CD4-positive, CD25-positive, alpha-beta regulatory T cell (primary cell): ENCODE results near the gene TAF1C. TPM values are rescaled to one million over a fixed set of nuclear protein-coding genes. Genes with fewer than 3 reads are reported as not detected.
A peak's percentile ranks its signal among the peaks of the same experiment; 100 is the strongest.

Source experiments
- ATAC-seq, 2 donors: fragments of 150-1000 bp; cut with Tn5 transposase; one replicate each; pipeline ENCODE4 v1.10.0; 2021; ENCODE audit warnings: low read depth in 2 of 2, moderate number of reproducible peaks in 2 of 2, moderate library complexity in 1 of 2
- DNase-seq, 3 donors: peaks; one replicate each; pipeline versions ENCODE4 v3.0.0 to v3.0.0-alpha.2; 2012 to 2022; ENCODE audit warnings: mixed read lengths in 1 of 3
- H3K27ac ChIP-seq: one replicate; pipeline ENCODE4 v1.7.0; 2013; ENCODE audit warnings: mild to moderate bottlenecking, low read length; ENCODE audit not compliant: insufficient read depth, poor library complexity, severe bottlenecking
- H3K27me3 ChIP-seq: one replicate; pipeline ENCODE4 v1.7.0; 2013; ENCODE audit warnings: low read length; ENCODE audit not compliant: control insufficient read depth, insufficient read depth
- H3K36me3 ChIP-seq: one replicate; pipeline ENCODE4 v1.7.0; 2013; ENCODE audit warnings: mild to moderate bottlenecking, low read length, moderate library complexity; ENCODE audit not compliant: control insufficient read depth, insufficient read depth
- H3K4me1 ChIP-seq: 2 replicates; pipeline ENCODE4 v1.7.0; 2013; ENCODE audit warnings: mild to moderate bottlenecking, low read length; ENCODE audit not compliant: insufficient read depth, control insufficient read depth, poor library complexity, severe bottlenecking
- H3K4me3 ChIP-seq: one replicate; pipeline ENCODE4 v1.7.0; 2013; ENCODE audit warnings: low read depth, mild to moderate bottlenecking, low read length, moderate library complexity
- H3K9me3 ChIP-seq, 2 experiments: 1 replicate in 1 of 2; 2 replicates in 1 of 2; pipeline ENCODE4 v1.7.0; 2013; ENCODE audit warnings: low read length in 2 of 2, mild to moderate bottlenecking in 1 of 2, moderate library complexity in 1 of 2; ENCODE audit not compliant: control insufficient read depth in 2 of 2
- H3K27ac Mint-ChIP-seq, 3 donors: one replicate each; pipeline ENCODE4 v1.8.0; 2020 to 2022; ENCODE audit warnings: mild to moderate bottlenecking in 3 of 3, mixed read lengths in 3 of 3, moderate library complexity in 2 of 3
- H3K27me3 Mint-ChIP-seq: one replicate; pipeline ENCODE4 v1.8.0; 2022; ENCODE audit warnings: mild to moderate bottlenecking, mixed read lengths
- H3K36me3 Mint-ChIP-seq: one replicate; pipeline ENCODE4 v1.8.0; 2020; ENCODE audit warnings: mixed read lengths
- H3K4me1 Mint-ChIP-seq, 4 donors: one replicate each; pipeline ENCODE4 v1.8.0; 2020 to 2022; ENCODE audit warnings: mixed read lengths in 4 of 4, mild to moderate bottlenecking in 1 of 4
- H3K4me3 Mint-ChIP-seq, 4 donors: one replicate each; pipeline ENCODE4 v1.8.0; 2020 to 2022; ENCODE audit warnings: mild to moderate bottlenecking in 4 of 4, mixed read lengths in 4 of 4, moderate library complexity in 3 of 4
- H3K9me3 Mint-ChIP-seq, 7 donors: one replicate each; pipeline ENCODE4 v1.8.0; 2020 to 2022; ENCODE audit warnings: mixed read lengths in 7 of 7, mild to moderate bottlenecking in 3 of 7, moderate library complexity in 2 of 7
- polyA plus RNA-seq, 4 donors: library from polyadenylated mRNA; unstranded; fragments of 300-500 nt; fragmentation: Illumina TruSeq; gene quantifications; one replicate each; pipeline ENCODE4 v1.2.3, GENCODE V29; 2021
- total RNA-seq: library from RNA; stranded (reverse); gene quantifications from one replicate; pipeline ENCODE4 v1.2.3, GENCODE V29; 2022

Gene TAF1C
- total and polyA plus RNA-seq, 5 donors from 2014 or later = 6.3 to 90.6 (median 7.3) TPM

DNA sequence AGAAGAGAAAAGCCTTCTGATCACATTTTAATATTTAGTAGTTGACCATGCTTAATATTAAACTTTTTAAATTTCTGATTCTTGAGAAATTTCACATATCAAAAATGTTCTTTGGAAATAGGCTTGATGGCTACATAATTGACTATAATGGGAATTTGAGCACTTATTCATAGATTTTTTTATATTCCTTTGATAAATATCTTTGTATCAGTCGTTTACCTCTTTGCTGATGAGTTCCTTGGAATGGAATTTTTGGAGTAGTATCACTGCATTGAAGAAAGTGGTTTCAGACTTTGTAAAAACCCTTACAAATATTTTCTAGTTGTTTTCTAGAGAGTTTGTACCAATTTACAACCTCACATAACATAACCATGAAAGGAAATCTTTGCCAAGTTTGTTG is 27.1 kb downstream of the TAF1C start:
- Mint-ChIP-seq H3K27ac (no peak overlapping the region), H3K9me3 (peaks cover 0 to 1% (median 0%) of the 10 kb centered on the region in 7 donors), H3K36me3 (no peaks in the 10 kb centered on the region), H3K4me3 (no peak overlapping the region), H3K4me1 (no peaks in the 10 kb centered on the region), H3K27me3 (peaks cover 48% of the 10 kb centered on the region)
- H3K27ac ChIP-seq = no peak overlapping the region
- peaks cover 10% of the 10 kb centered on the region for H3K27me3 ChIP-seq
- no peaks in the 10 kb centered on the region for H3K4me1 ChIP-seq
- no peaks in the 10 kb centered on the region for H3K36me3 ChIP-seq
- H3K9me3 ChIP-seq = no peaks in the 10 kb centered on the region
- ATAC-seq (no peak), DNase-seq (no peak)
- H3K4me3 ChIP-seq = no peak overlapping the region

- Mint-ChIP-seq H3K27ac (no peak overlapping the region), H3K4me3 (no peak overlapping the region), H3K27me3 (peaks cover 47% of the 10 kb centered on the region), H3K9me3 (peaks cover 0 to 1% (median 0%) of the 10 kb centered on the region in 7 donors), H3K36me3 (no peaks in the 10 kb centered on the region), H3K4me1 (no peaks in the 10 kb centered on the region)
- Histone ChIP-seq H3K4me3 (no peak overlapping the region), H3K9me3 (no peaks in the 10 kb centered on the region), H3K27me3 (peaks cover 3% of the 10 kb centered on the region), H3K27ac (no peak overlapping the region), H3K36me3 (no peaks in the 10 kb centered on the region), H3K4me1 (no peaks in the 10 kb centered on the region)
- DNase-seq (no peak), ATAC-seq (no peak)
Measured at GRCh38 chr16:84159007-84159406, 27.9 kb downstream of the TAF1C start.

DNA sequence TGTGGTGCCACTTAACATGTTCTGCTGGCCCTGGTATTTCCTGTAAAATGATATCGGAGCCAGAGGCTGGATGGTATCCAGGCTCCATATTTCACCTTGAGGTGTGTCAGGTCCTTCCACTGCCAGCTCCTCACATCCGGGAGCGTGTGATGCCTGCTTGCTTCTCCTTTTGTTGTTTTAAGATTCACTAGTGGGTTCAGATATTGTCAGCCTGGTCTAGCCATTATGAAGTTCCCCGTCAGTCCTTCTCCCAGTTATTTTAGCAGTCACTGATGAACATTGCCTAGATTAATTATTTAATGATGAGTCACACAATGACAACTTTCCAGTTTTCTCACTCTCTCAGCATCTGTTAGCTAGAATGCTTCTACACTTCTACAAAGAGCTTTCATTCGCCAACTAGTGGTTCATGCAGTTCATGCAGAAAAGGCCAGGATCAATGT is 30.5 kb downstream of the TAF1C start:
- ATAC-seq = no peak
- Histone ChIP-seq H3K36me3 (no peaks in the 10 kb centered on the region), H3K4me1 (no peaks in the 10 kb centered on the region), H3K27me3 (peaks cover 3% of the 10 kb centered on the region), H3K9me3 (no peaks in the 10 kb centered on the region), H3K27ac (no peak overlapping the region), H3K4me3 (no peak overlapping the region)
- no peak overlapping the region for H3K4me3 Mint-ChIP-seq
- no peaks in the 10 kb centered on the region for H3K36me3 Mint-ChIP-seq
- H3K9me3 Mint-ChIP-seq = peaks cover 0 to 1% (median 0%) of the 10 kb centered on the region in 7 donors
- no peak for DNase-seq
- H3K4me1 Mint-ChIP-seq = no peaks in the 10 kb centered on the region
- H3K27ac Mint-ChIP-seq = no peak overlapping the region
- H3K27me3 Mint-ChIP-seq = peaks cover 47% of the 10 kb centered on the region

GRCh38 chr16:84155771-84156170 is 31.1 kb downstream of the TAF1C start:
- peaks cover 3% of the 10 kb centered on the region for H3K27me3 ChIP-seq
- Mint-ChIP-seq H3K4me3 (no peak overlapping the region), H3K36me3 (no peaks in the 10 kb centered on the region), H3K4me1 (no peaks in the 10 kb centered on the region), H3K9me3 (peaks cover 0 to 1% (median 0%) of the 10 kb centered on the region in 7 donors), H3K27ac (peak overlapping the region in 1 of 3 donors; percentile 58), H3K27me3 (peaks cover 47% of the 10 kb centered on the region)
- ATAC-seq (no peak), DNase-seq (no peak)
- no peaks in the 10 kb centered on the region for H3K4me1 ChIP-seq
- no peaks in the 10 kb centered on the region for H3K36me3 ChIP-seq
- H3K27ac ChIP-seq = no peak overlapping the region
- no peaks in the 10 kb centered on the region for H3K9me3 ChIP-seq
- no peak overlapping the region for H3K4me3 ChIP-seq

DNA sequence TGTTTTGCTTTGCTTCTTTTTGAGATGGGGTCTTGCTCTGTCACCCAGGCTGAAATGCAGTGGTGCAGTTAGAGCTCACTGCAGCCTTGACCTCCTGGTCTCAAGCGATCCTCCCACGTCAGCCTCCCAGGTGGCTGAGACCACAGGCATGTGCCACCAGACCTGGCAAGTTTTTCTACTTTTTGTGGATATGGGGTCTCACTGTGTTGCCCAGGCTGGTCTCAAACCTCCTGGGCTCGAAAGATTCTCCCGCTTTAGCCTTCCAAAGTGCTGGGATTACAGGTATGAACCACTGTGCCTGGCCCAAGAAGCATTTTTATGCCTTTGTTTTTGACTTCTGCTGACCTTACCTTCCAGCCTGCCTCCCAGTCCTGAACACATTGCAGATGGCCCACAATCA is 31.6 kb downstream of the TAF1C start:
- Histone ChIP-seq H3K4me3 (no peak overlapping the region), H3K27me3 (peaks cover 3% of the 10 kb centered on the region), H3K36me3 (no peaks in the 10 kb centered on the region), H3K27ac (no peak overlapping the region), H3K4me1 (no peaks in the 10 kb centered on the region), H3K9me3 (no peaks in the 10 kb centered on the region)
- H3K27me3 Mint-ChIP-seq = peaks cover 48% of the 10 kb centered on the region
- H3K9me3 Mint-ChIP-seq = peaks cover 0 to 1% (median 0%) of the 10 kb centered on the region in 7 donors
- H3K36me3 Mint-ChIP-seq = no peaks in the 10 kb centered on the region
- peak overlapping the region in 1 of 3 donors; percentile 33 for H3K27ac Mint-ChIP-seq
- no peak overlapping the region for H3K4me3 Mint-ChIP-seq
- no peak for DNase-seq
- ATAC-seq = no peak
- no peaks in the 10 kb centered on the region for H3K4me1 Mint-ChIP-seq

- DNase-seq (no peak), ATAC-seq (no peak)
- H3K36me3 ChIP-seq = no peaks in the 10 kb centered on the region
- Mint-ChIP-seq H3K9me3 (peaks cover 0 to 1% (median 0%) of the 10 kb centered on the region in 7 donors), H3K4me1 (no peaks in the 10 kb centered on the region), H3K36me3 (no peaks in the 10 kb centered on the region), H3K27ac (no peak overlapping the region), H3K4me3 (no peak overlapping the region), H3K27me3 (peaks cover 46% of the 10 kb centered on the region)
- no peaks in the 10 kb centered on the region for H3K9me3 ChIP-seq
- peaks cover 3% of the 10 kb centered on the region for H3K27me3 ChIP-seq
- no peaks in the 10 kb centered on the region for H3K4me1 ChIP-seq
- no peak overlapping the region for H3K27ac ChIP-seq
- H3K4me3 ChIP-seq = no peak overlapping the region
Measured at GRCh38 chr16:84153660-84154214, 33.1 kb downstream of the TAF1C start.

GRCh38 chr16:84150926-84151325 is 35.9 kb downstream of the TAF1C start:
- Histone ChIP-seq H3K27ac (no peak overlapping the region), H3K9me3 (no peaks in the 10 kb centered on the region), H3K27me3 (peaks cover 8% of the 10 kb centered on the region), H3K36me3 (no peaks in the 10 kb centered on the region), H3K4me3 (no peak overlapping the region), H3K4me1 (no peaks in the 10 kb centered on the region)
- ATAC-seq (no peak), DNase-seq (no peak)
- H3K27ac Mint-ChIP-seq = no peak overlapping the region
- H3K4me1 Mint-ChIP-seq = peaks cover 0 to 3% (median 0%) of the 10 kb centered on the region in 4 donors
- peaks cover 0 to 1% (median 0%) of the 10 kb centered on the region in 7 donors for H3K9me3 Mint-ChIP-seq
- no peak overlapping the region for H3K4me3 Mint-ChIP-seq
- H3K36me3 Mint-ChIP-seq = no peaks in the 10 kb centered on the region
- peaks cover 43% of the 10 kb centered on the region for H3K27me3 Mint-ChIP-seq
